PC-9 (cell line): Measurements from ENCODE around the gene PHF21A. TPM values are rescaled to one million over a fixed set of nuclear protein-coding genes. Genes with fewer than 3 reads are reported as not detected.

Source experiments
- BruUV-seq: library from RNA; stranded (reverse); fragments of 400-500 nt; replicated peaks from 2 replicates; lab custom pipeline; 2021; lab: Mats Ljungman, UMichigan
- CTCF ChIA-PET: fragments of 300-600 bp; sonication (Branson Sonifier 250); formaldehyde crosslinking; loops from one replicate; lab custom pipeline; 2022; ENCODE audit warnings: antibody characterized with exemption; lab: Charles Lee
- POLR2A ChIA-PET: fragments of 300-600 bp; sonication (Branson Sonifier 250); formaldehyde crosslinking; loops from one replicate; lab custom pipeline; 2022; ENCODE audit warnings: antibody characterized with exemption; ENCODE audit not compliant: unreplicated experiment; lab: Charles Lee
- DNase-seq, 2 experiments: peaks; one replicate each; pipeline versions ENCODE4 v3.0.0 to v3.0.0-alpha.2; 2015 to 2022; ENCODE audit warnings: mixed read lengths in 1 of 2
- H2AFZ ChIP-seq: fragments of 200-600 bp; sonication (generic); 2 replicates; pipeline ENCODE4 v1.8.1; 2017; ENCODE audit warnings: antibody characterized with exemption
- H3F3A ChIP-seq: fragments of 200-600 bp; sonication (generic); 2 replicates; pipeline ENCODE4 v1.8.1; 2017; ENCODE audit warnings: antibody characterized with exemption, mild to moderate bottlenecking, low read depth; ENCODE audit not compliant: insufficient read depth
- H3K27ac ChIP-seq: fragments of 200-600 bp; sonication (generic); 2 replicates; pipeline ENCODE4 v1.6.1; 2016; ENCODE audit warnings: mixed run types
- H3K27me3 ChIP-seq: fragments of 200-600 bp; sonication (generic); 2 replicates; pipeline ENCODE4 v1.6.1; 2016; ENCODE audit warnings: low read depth, mixed run types; ENCODE audit not compliant: insufficient read depth
- H3K36me3 ChIP-seq: fragments of 200-600 bp; sonication (generic); 2 replicates; pipeline ENCODE4 v1.6.1; 2016; ENCODE audit warnings: low read depth, mixed run types
- H3K4me1 ChIP-seq: fragments of 200-600 bp; sonication (generic); replicated peaks from 2 replicates; pipeline ENCODE4 v1.6.1; 2016; ENCODE audit warnings: mixed run types; ENCODE audit not compliant: insufficient read depth
- H3K4me2 ChIP-seq: fragments of 200-600 bp; sonication (generic); 2 replicates; pipeline ENCODE4 v1.6.1; 2017; ENCODE audit warnings: mixed run types
- H3K4me3 ChIP-seq: fragments of 200-600 bp; sonication (generic); 2 replicates; pipeline ENCODE4 v1.6.1; 2016; ENCODE audit warnings: mixed run types
- H3K79me2 ChIP-seq: fragments of 200-600 bp; sonication (generic); 2 replicates; pipeline ENCODE4 v1.6.1; 2017; ENCODE audit warnings: low read depth, mixed run types
- H3K9me2 ChIP-seq: fragments of 200-600 bp; sonication (generic); 2 replicates; pipeline ENCODE4 v1.8.1; 2017; ENCODE audit warnings: mild to moderate bottlenecking; ENCODE audit not compliant: insufficient read depth
- H3K9me3 ChIP-seq: fragments of 200-600 bp; sonication (generic); 2 replicates; pipeline ENCODE4 v1.8.1; 2016; ENCODE audit warnings: low read depth; ENCODE audit not compliant: insufficient read depth
- H4K20me1 ChIP-seq: fragments of 200-600 bp; sonication (generic); 2 replicates; pipeline ENCODE4 v1.8.1; 2017; ENCODE audit not compliant: insufficient read depth
- EZH2 ChIP-seq: fragments of 200-600 bp; sonication (generic); IDR thresholded peaks from 2 replicates; pipeline ENCODE4 v1.8.0; 2017; ENCODE audit warnings: antibody characterized with exemption, low read depth
- intact Hi-C: fragments of 100-400 bp; cut with micrococcal nuclease; formaldehyde crosslinking; loops from one replicate; pipeline ENCODE4 v1.10.0; 2022; ENCODE audit not compliant: unreplicated experiment
- total RNA-seq: library from RNA; stranded (reverse); gene quantifications from 2 replicates; pipeline ENCODE4 v1.2.3, GENCODE V29; 2021
- TF ChIP-seq, protein P1 (sequence below): fragments of 200-600 bp; sonication (generic); conservative IDR thresholded peaks from 2 replicates; pipeline ENCODE4 v1.6.1; 2017; ENCODE audit warnings: mixed run types, antibody characterized with exemption, mild to moderate bottlenecking, moderate library complexity

PHF21A gene
- total RNA-seq, 1 experiment from 2014 or later = 54.3 TPM

- Histone ChIP-seq H3K4me1 (no peaks in the 10 kb centered on the region), H4K20me1 (peaks cover 4% of the 10 kb centered on the region), H3K27ac (no peak overlapping the region), H3K79me2 (0 out of 2 replicates have a peak, but pooled peaks cover 3% of the 10 kb centered on the region), H2AFZ (no peak overlapping the region), H3K36me3 (no peaks in the 10 kb centered on the region), H3K27me3 (no peaks in the 10 kb centered on the region), H3K9me3 (no peaks in the 10 kb centered on the region), H3K9me2 (no peaks in the 10 kb centered on the region), H3K4me2 (no peak overlapping the region), H3F3A (no peaks in the 10 kb centered on the region), H3K4me3 (no peak overlapping the region)
- intact Hi-C loops = no loop called here
- CTCF ChIA-PET = no interaction called here
- no TSS peak for BruUV-seq
- POLR2A ChIA-PET = interaction anchor here (0.6 kb wide), 1 partner anchor 83 kb away, joined by 25 read pairs; no protein-coding TSS in a partner anchor
- TF ChIP-seq EZH2 = no peak
- TF ChIP-seq, protein P1, sequence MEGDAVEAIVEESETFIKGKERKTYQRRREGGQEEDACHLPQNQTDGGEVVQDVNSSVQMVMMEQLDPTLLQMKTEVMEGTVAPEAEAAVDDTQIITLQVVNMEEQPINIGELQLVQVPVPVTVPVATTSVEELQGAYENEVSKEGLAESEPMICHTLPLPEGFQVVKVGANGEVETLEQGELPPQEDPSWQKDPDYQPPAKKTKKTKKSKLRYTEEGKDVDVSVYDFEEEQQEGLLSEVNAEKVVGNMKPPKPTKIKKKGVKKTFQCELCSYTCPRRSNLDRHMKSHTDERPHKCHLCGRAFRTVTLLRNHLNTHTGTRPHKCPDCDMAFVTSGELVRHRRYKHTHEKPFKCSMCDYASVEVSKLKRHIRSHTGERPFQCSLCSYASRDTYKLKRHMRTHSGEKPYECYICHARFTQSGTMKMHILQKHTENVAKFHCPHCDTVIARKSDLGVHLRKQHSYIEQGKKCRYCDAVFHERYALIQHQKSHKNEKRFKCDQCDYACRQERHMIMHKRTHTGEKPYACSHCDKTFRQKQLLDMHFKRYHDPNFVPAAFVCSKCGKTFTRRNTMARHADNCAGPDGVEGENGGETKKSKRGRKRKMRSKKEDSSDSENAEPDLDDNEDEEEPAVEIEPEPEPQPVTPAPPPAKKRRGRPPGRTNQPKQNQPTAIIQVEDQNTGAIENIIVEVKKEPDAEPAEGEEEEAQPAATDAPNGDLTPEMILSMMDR = no peak
- no peak for DNase-seq
These were observed 21.3 kb downstream of the PHF21A start for GRCh38 chr11:46099963-46100316.

DNA sequence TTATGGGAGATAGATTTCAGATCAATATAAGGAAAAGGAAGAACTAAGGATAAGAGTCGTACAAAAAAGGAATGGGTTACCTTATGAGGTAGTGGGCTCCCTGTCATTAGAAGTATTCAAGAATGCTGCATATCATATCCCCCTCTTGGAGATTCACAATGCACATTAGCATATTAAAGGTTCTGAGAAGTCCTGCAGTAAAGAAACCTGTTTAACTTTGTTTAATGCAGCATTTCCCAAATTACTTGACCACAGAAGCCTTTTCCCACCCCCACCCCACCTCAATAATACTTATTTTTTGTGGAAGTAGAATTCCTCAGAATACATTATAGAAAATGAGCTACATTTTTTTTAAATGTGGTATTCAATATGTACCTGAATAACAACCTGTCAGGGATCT, 30.9 kb downstream of the PHF21A start:
- Histone ChIP-seq H4K20me1 (no peaks in the 10 kb centered on the region), H3K9me3 (no peaks in the 10 kb centered on the region), H3K4me3 (no peak overlapping the region), H3K27ac (no peak overlapping the region), H3K9me2 (no peaks in the 10 kb centered on the region), H3K4me1 (no peaks in the 10 kb centered on the region), H3K4me2 (no peak overlapping the region), H3K79me2 (no peaks in the 10 kb centered on the region), H3K27me3 (no peaks in the 10 kb centered on the region), H2AFZ (no peak overlapping the region), H3F3A (no peaks in the 10 kb centered on the region), H3K36me3 (no peaks in the 10 kb centered on the region)
- ChIA-PET POLR2A (no interaction called here), CTCF (interaction anchor here (0.6 kb wide), 2 partner anchors 15 to 35 kb away, joined by 3 to 4 read pairs; no protein-coding TSS in a partner anchor)
- no peak for DNase-seq
- intact Hi-C loops = no loop called here
- no TSS peak for BruUV-seq
- TF ChIP-seq EZH2 = no peak
- TF ChIP-seq, protein P1 = no peak

- Histone ChIP-seq H3K9me2 (no peaks in the 10 kb centered on the region), H4K20me1 (no peaks in the 10 kb centered on the region; the same call in 1 of the 2 replicates), H3K27me3 (no peaks in the 10 kb centered on the region), H3K79me2 (no peaks in the 10 kb centered on the region), H3K36me3 (peaks cover 4% of the 10 kb centered on the region; the same call in 1 of the 2 replicates), H3F3A (no peaks in the 10 kb centered on the region), H3K9me3 (no peaks in the 10 kb centered on the region), H2AFZ (no peak overlapping the region), H3K4me3 (no peak overlapping the region), H3K4me2 (no peak overlapping the region), H3K27ac (no peak overlapping the region), H3K4me1 (no peaks in the 10 kb centered on the region; the same call in 1 of the 2 replicates)
- no peak for DNase-seq
- TF ChIP-seq, protein P1 = no peak
- TF ChIP-seq EZH2 = no peak
- intact Hi-C loops = no loop called here
- ChIA-PET POLR2A (no interaction called here), CTCF (no interaction called here)
- BruUV-seq = no TSS peak
These were observed 41.6 kb downstream of the PHF21A start for GRCh38 chr11:46079662-46080061.
